WTC11 (cell line): ENCODE results near the gene NEDD8. TPM values are rescaled to one million over a fixed set of nuclear protein-coding genes. Genes with fewer than 3 reads are reported as not detected.
A peak's percentile ranks its signal among the peaks of the same experiment; 100 is the strongest.

Experiments used
- ATAC-seq: fragments of 200-7000 bp; cut with Tn5 transposase; 2 replicates; pipeline ENCODE4 v1.10.0; 2021; ENCODE audit warnings: mild to moderate bottlenecking, moderate library complexity
- Bru-seq: library from RNA; stranded (reverse); fragments of 400-500 nt; gene quantifications from one replicate; lab custom pipeline; 2021; lab: Mats Ljungman, UMichigan
- CTCF ChIA-PET: fragments of 300-600 bp; sonication (Branson Sonifier 250); formaldehyde crosslinking; loops from one replicate; lab custom pipeline; 2021; ENCODE audit warnings: antibody characterized with exemption; lab: Charles Lee
- POLR2A ChIA-PET: fragments of 350-600 bp; sonication (Branson Sonifier 250); formaldehyde crosslinking; loops from one replicate; lab custom pipeline; 2021; ENCODE audit warnings: antibody characterized with exemption; lab: Charles Lee
- DNase-seq: peaks from one replicate; pipeline ENCODE4 v3.0.0; 2021; ENCODE audit warnings: low spot score
- H3K27ac Mint-ChIP-seq: 2 replicates; pipeline ENCODE4 v1.8.0; 2021; ENCODE audit warnings: mixed read lengths
- H3K27me3 Mint-ChIP-seq: 2 replicates; pipeline ENCODE4 v1.8.0; 2021; ENCODE audit warnings: low read depth, mild to moderate bottlenecking, moderate library complexity, mixed read lengths
- H3K36me3 Mint-ChIP-seq: 2 replicates; pipeline ENCODE4 v1.8.0; 2021; ENCODE audit warnings: mixed read lengths
- H3K4me1 Mint-ChIP-seq: 2 replicates; pipeline ENCODE4 v1.8.0; 2022; ENCODE audit warnings: mixed read lengths
- H3K4me3 Mint-ChIP-seq: 2 replicates; pipeline ENCODE4 v1.8.0; 2021; ENCODE audit warnings: mild to moderate bottlenecking, moderate library complexity, mixed read lengths
- H3K9me3 Mint-ChIP-seq: 2 replicates; pipeline ENCODE4 v1.8.0; 2021; ENCODE audit warnings: mixed read lengths
- ELF4 ChIP-seq: sonication (generic); formaldehyde crosslinking; IDR thresholded peaks from 2 replicates; pipeline ENCODE4 v1.8.1; 2022; ENCODE audit warnings: low read depth, mild to moderate bottlenecking, moderate library complexity, missing genetic modification reagents
- FOXJ3 ChIP-seq: sonication (generic); formaldehyde crosslinking; IDR thresholded peaks from 2 replicates; pipeline ENCODE4 v1.9.0; 2021; ENCODE audit warnings: missing genetic modification reagents, mild to moderate bottlenecking, borderline replicate concordance
- GABPB1 ChIP-seq: sonication (generic); formaldehyde crosslinking; IDR thresholded peaks from 2 replicates; pipeline ENCODE4 v1.8.1; 2023; ENCODE audit warnings: mild to moderate bottlenecking, missing genetic modification reagents
- MYBL2 ChIP-seq: sonication (generic); formaldehyde crosslinking; IDR thresholded peaks from 2 replicates; pipeline ENCODE4 v1.8.1; 2023; ENCODE audit warnings: mild to moderate bottlenecking, moderate library complexity, missing genetic modification reagents
- NFATC4 ChIP-seq: fragments of 250-450 bp; sonication (Bioruptor Pico); IDR thresholded peaks from 2 replicates; pipeline ENCODE4 v1.9.0; 2021; ENCODE audit warnings: mild to moderate bottlenecking
- NFYB ChIP-seq: sonication (generic); formaldehyde crosslinking; conservative IDR thresholded peaks from 2 replicates; pipeline ENCODE4 v1.8.0; 2022; ENCODE audit warnings: low read depth, missing genetic modification reagents
- NR2C2 ChIP-seq: sonication (generic); formaldehyde crosslinking; IDR thresholded peaks from 2 replicates; pipeline ENCODE4 v1.8.0; 2022; ENCODE audit warnings: mild to moderate bottlenecking, missing genetic modification reagents
- PRRX2 ChIP-seq: fragments of 250-450 bp; sonication (Bioruptor Pico); IDR thresholded peaks from 2 replicates; pipeline ENCODE4 v1.8.0; 2021; ENCODE audit warnings: mild to moderate bottlenecking
- SP1 ChIP-seq: sonication (generic); formaldehyde crosslinking; conservative IDR thresholded peaks from 2 replicates; pipeline ENCODE4 v1.8.1; 2022; ENCODE audit warnings: missing genetic modification reagents
- USF2 ChIP-seq: sonication (generic); formaldehyde crosslinking; IDR thresholded peaks from 2 replicates; pipeline ENCODE4 v1.8.1; 2023; ENCODE audit warnings: mild to moderate bottlenecking, missing genetic modification reagents, moderate library complexity
- ZNF263 ChIP-seq: sonication (generic); formaldehyde crosslinking; IDR thresholded peaks from 2 replicates; pipeline ENCODE4 v1.8.1; 2022; ENCODE audit warnings: low read depth, mild to moderate bottlenecking, moderate library complexity, missing genetic modification reagents
- ZNF532 ChIP-seq: fragments of 250-450 bp; sonication (Bioruptor Pico); IDR thresholded peaks from 2 replicates; pipeline ENCODE4 v1.9.0; 2021; ENCODE audit warnings: mild to moderate bottlenecking, borderline replicate concordance
- long read RNA-seq, 3 experiments: library from RNA in 1 of 3; library from capped mRNA in 1 of 3; library from polyadenylated mRNA in 1 of 3; unstranded in 2 of 3; stranded (forward) in 1 of 3; transcript quantifications; one replicate each; pipeline ENCODE4 v2.0.0, GENCODE V29; 2021
- total RNA-seq: library from RNA; stranded (reverse); gene quantifications from 3 replicates; pipeline ENCODE4 v1.2.3, GENCODE V29; 2021

Gene NEDD8
- 218 to 233 TPM (median 221 TPM) in 3 replicates for total RNA-seq
- percentile 98 among the genes with signal in this experiment for Bru-seq, nascent RNA
- long read RNA-seq, experiment 1, transcript NEDD8-202 (4 exons, 626 nt) = minor isoform, 8 of 236 reads
- long read RNA-seq, experiment 1, transcript NEDD8-201 (4 exons, 708 nt) = major isoform, 222 of 236 reads
- long read RNA-seq, experiment 1, partial matches to known transcripts = 0 of 236 reads
- long read RNA-seq, experiment 1, other reads (novel, unspliced or antisense) = 4 of 236 reads
- long read RNA-seq, experiment 2, transcript NEDD8-203 (3 exons, 653 nt) = minor isoform, 7 of 335 reads
- long read RNA-seq, experiment 2, transcript NEDD8-201 (4 exons, 708 nt) = major isoform, 306 of 335 reads
- long read RNA-seq, experiment 2, partial matches to known transcripts = 17 of 335 reads
- long read RNA-seq, experiment 2, other reads (novel, unspliced or antisense) = 0 of 335 reads
- long read RNA-seq, experiment 3, transcript NEDD8-201 (4 exons, 708 nt) = major isoform, 21 of 25 reads
- long read RNA-seq, experiment 3, partial matches to known transcripts = 0 of 25 reads
- long read RNA-seq, experiment 3, other reads (novel, unspliced or antisense) = 0 of 25 reads

DNA sequence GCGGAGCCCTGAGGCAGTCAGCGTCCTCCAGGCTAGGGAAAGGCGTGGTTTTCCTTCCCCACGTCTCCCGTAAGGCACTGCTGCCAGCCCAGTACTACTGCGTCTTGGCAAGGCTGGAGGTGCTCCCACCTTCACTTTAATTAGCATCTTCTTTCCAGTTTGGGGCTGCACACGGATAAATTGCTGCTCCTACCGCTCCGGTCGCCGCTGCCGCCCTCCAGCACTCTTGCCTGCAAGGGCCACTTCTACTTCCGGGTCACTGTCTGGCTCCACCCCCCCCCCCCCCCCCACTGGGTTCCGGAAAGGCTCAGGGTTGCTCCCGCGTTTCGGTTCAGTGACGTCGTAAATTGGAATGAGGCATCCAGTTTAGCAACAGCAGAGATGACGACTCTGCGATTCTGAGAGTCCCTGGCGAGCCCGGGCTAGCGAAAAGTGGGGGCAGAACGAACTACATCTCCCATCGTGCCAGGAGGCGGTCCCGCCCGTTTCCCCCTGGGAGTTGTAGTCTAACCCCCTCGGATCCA, at the start of gene NEDD8:
Gene NEDD8, minus strand, starts transcription at position 247 of the 524 bp plus-strand sequence. Its CDS starts 100 bp downstream, at position 147.
- ChIA-PET POLR2A (interaction anchor here (0.9 to 1.9 kb wide), 2 partner anchors 10 to 39 kb away, joined by 4 to 9 read pairs; partner anchors contain the start of gene TINF2), CTCF (interaction anchor here (0.7 to 1.7 kb wide), 2 partner anchors 10 to 199 kb away, joined by 3 to 12 read pairs; partner anchors contain the start of gene TINF2)
- peak; percentile 72 for TF ChIP-seq GABPB1 (CRISPR knock-in tag)
- no peak for TF ChIP-seq NFATC4 (CRISPR knock-in tag)
- no peak for TF ChIP-seq NFYB (CRISPR knock-in tag)
- TF ChIP-seq SP1 = 0 out of 2 replicates have a peak, but pooled peaks have one; percentile 28
- TF ChIP-seq NR2C2 (CRISPR knock-in tag) = peak; percentile 85
- TF ChIP-seq MYBL2 (CRISPR knock-in tag) = peak; percentile 16; the same call in 1 of the 2 replicates
- TF ChIP-seq USF2 = peak; percentile 9; the same call in 1 of the 2 replicates
- TF ChIP-seq FOXJ3 (CRISPR knock-in tag) = no peak
- H3K27me3 Mint-ChIP-seq = no peaks in the 10 kb centered on the region
- H3K4me1 Mint-ChIP-seq = peaks cover 22% of the 10 kb centered on the region
- peak within 1 kb of the TSS; percentile 99 for H3K27ac Mint-ChIP-seq
- no peaks in the 10 kb centered on the region for H3K9me3 Mint-ChIP-seq
- peak within 1 kb of the TSS; percentile 99 for H3K4me3 Mint-ChIP-seq
- ATAC-seq (peak; percentile 80), DNase-seq (peak; percentile 86)
- peaks cover 20% of the 10 kb centered on the region for H3K36me3 Mint-ChIP-seq

GRCh38 chr14:24281636-24282035, 49.5 kb upstream of the NEDD8 start:
- ChIA-PET POLR2A (no interaction called here), CTCF (interaction anchor here (1.0 to 3.2 kb wide), 4 partner anchors 10 to 52 kb away, joined by 3 to 15 read pairs (median 12); partner anchors contain the start of genes RABGGTA and TINF2)
- Mint-ChIP-seq H3K4me1 (no peaks in the 10 kb centered on the region), H3K27ac (no peak overlapping the region), H3K4me3 (no peak overlapping the region), H3K27me3 (no peaks in the 10 kb centered on the region), H3K36me3 (no peaks in the 10 kb centered on the region), H3K9me3 (no peaks in the 10 kb centered on the region)
- TF ChIP-seq PRRX2 (CRISPR knock-in tag) (no peak), GABPB1 (CRISPR knock-in tag) (no peak), ZNF263 (no peak)
- DNase-seq (no peak), ATAC-seq (no peak)

- Mint-ChIP-seq H3K27me3 (no peaks in the 10 kb centered on the region), H3K36me3 (no peaks in the 10 kb centered on the region), H3K9me3 (no peaks in the 10 kb centered on the region), H3K4me3 (no peak overlapping the region), H3K27ac (no peak overlapping the region), H3K4me1 (no peaks in the 10 kb centered on the region)
- CTCF ChIA-PET = interaction anchor here (0.7 to 3.2 kb wide), 5 partner anchors 9 to 38 kb away, joined by 3 to 16 read pairs (median 9); partner anchors contain the start of genes CIDEB, RABGGTA and TINF2
- DNase-seq (no peak), ATAC-seq (no peak)
- POLR2A ChIA-PET = no interaction called here
- TF ChIP-seq ELF4 (CRISPR knock-in tag) = no peak
- TF ChIP-seq ZNF532 = no peak
These were observed 48.8 kb upstream of the NEDD8 start for GRCh38 chr14:24280797-24281460.
